Effector memory CD4-positive, alpha-beta T cell (primary cell): ENCODE results near the gene TSC22D2.

Experiments used
- DNase-seq, 3 donors: peaks; one replicate each; pipeline ENCODE4 v3.0.0-alpha.2; 2020
- H3K27ac ChIP-seq: 2 replicates; pipeline ENCODE4 v1.7.0; 2013; ENCODE audit warnings: mild to moderate bottlenecking, low read length, moderate library complexity; ENCODE audit not compliant: insufficient read depth, poor library complexity, severe bottlenecking
- H3K27me3 ChIP-seq: replicated peaks from 2 replicates; pipeline ENCODE4 v1.7.0; 2013; ENCODE audit warnings: mild to moderate bottlenecking, low read length; ENCODE audit not compliant: insufficient read depth, control insufficient read depth, poor library complexity, severe bottlenecking
- H3K36me3 ChIP-seq: 2 replicates; pipeline ENCODE4 v1.7.0; 2013; ENCODE audit warnings: mild to moderate bottlenecking, low read length, moderate library complexity; ENCODE audit not compliant: control insufficient read depth, insufficient read depth
- H3K4me1 ChIP-seq: 2 replicates; pipeline ENCODE4 v1.7.0; 2013; ENCODE audit warnings: low read length, mild to moderate bottlenecking; ENCODE audit not compliant: control insufficient read depth, insufficient read depth, poor library complexity, severe bottlenecking
- H3K4me3 ChIP-seq: 2 replicates; pipeline ENCODE4 v1.7.0; 2013; ENCODE audit warnings: low read length, low read depth, mild to moderate bottlenecking; ENCODE audit not compliant: insufficient read depth, poor library complexity, severe bottlenecking
- H3K9me3 ChIP-seq: 2 replicates; pipeline ENCODE4 v1.7.0; 2013; ENCODE audit warnings: mild to moderate bottlenecking, low read length, moderate library complexity; ENCODE audit not compliant: control insufficient read depth

The TSC22D2 gene

GRCh38 chr3:150422907-150423306 is 14.8 kb downstream of the TSC22D2 start:
- DNase-seq: no peak
- peaks cover 4% of the 10 kb centered on the region for H3K4me1 ChIP-seq
- no peaks in the 10 kb centered on the region for H3K27me3 ChIP-seq
- H3K27ac ChIP-seq: no peak overlapping the region
- no peak overlapping the region for H3K4me3 ChIP-seq
- H3K36me3 ChIP-seq: peaks cover 4% of the 10 kb centered on the region
- no peaks in the 10 kb centered on the region for H3K9me3 ChIP-seq

- Histone ChIP-seq H3K36me3 (no peaks in the 10 kb centered on the region), H3K9me3 (no peaks in the 10 kb centered on the region), H3K27ac (no peak overlapping the region), H3K4me3 (no peak overlapping the region), H3K27me3 (no peaks in the 10 kb centered on the region), H3K4me1 (peaks cover 4% of the 10 kb centered on the region)
- no peak for DNase-seq
Observed at GRCh38 chr3:150423761-150424160, 15.7 kb downstream of the TSC22D2 start.

- no peak for DNase-seq
- H3K36me3 ChIP-seq: no peaks in the 10 kb centered on the region
- no peak overlapping the region for H3K4me3 ChIP-seq
- no peaks in the 10 kb centered on the region for H3K9me3 ChIP-seq
- H3K4me1 ChIP-seq: peaks cover 4% of the 10 kb centered on the region
- no peak overlapping the region for H3K27ac ChIP-seq
- H3K27me3 ChIP-seq: no peaks in the 10 kb centered on the region
Observed at GRCh38 chr3:150426292-150426691, 18.2 kb downstream of the TSC22D2 start.

GRCh38 chr3:150428562-150428961 is 20.5 kb downstream of the TSC22D2 start:
- no peaks in the 10 kb centered on the region for H3K27me3 ChIP-seq
- H3K4me1 ChIP-seq: no peaks in the 10 kb centered on the region
- no peak overlapping the region for H3K4me3 ChIP-seq
- no peaks in the 10 kb centered on the region for H3K36me3 ChIP-seq
- no peak overlapping the region for H3K27ac ChIP-seq
- no peak for DNase-seq
- no peaks in the 10 kb centered on the region for H3K9me3 ChIP-seq

GRCh38 chr3:150429767-150430671 is 21.9 kb downstream of the TSC22D2 start:
- Histone ChIP-seq H3K4me3 (no peak overlapping the region), H3K9me3 (no peaks in the 10 kb centered on the region), H3K36me3 (no peaks in the 10 kb centered on the region), H3K4me1 (no peaks in the 10 kb centered on the region), H3K27ac (no peak overlapping the region), H3K27me3 (no peaks in the 10 kb centered on the region)
- no peak for DNase-seq

- no peak overlapping the region for H3K27ac ChIP-seq
- DNase-seq: no peak
- H3K9me3 ChIP-seq: no peaks in the 10 kb centered on the region
- H3K27me3 ChIP-seq: no peaks in the 10 kb centered on the region
- H3K4me3 ChIP-seq: no peak overlapping the region
- no peaks in the 10 kb centered on the region for H3K4me1 ChIP-seq
- no peaks in the 10 kb centered on the region for H3K36me3 ChIP-seq
Observed at GRCh38 chr3:150433347-150433746, 25.2 kb downstream of the TSC22D2 start.

GRCh38 chr3:150434234-150434633 is 26.1 kb downstream of the TSC22D2 start:
- Histone ChIP-seq H3K4me3 (no peak overlapping the region), H3K27me3 (no peaks in the 10 kb centered on the region), H3K4me1 (no peaks in the 10 kb centered on the region), H3K36me3 (no peaks in the 10 kb centered on the region), H3K27ac (no peak overlapping the region), H3K9me3 (no peaks in the 10 kb centered on the region)
- no peak for DNase-seq

GRCh38 chr3:150436161-150436560 is 28.1 kb downstream of the TSC22D2 start:
- Histone ChIP-seq H3K27me3 (no peaks in the 10 kb centered on the region), H3K4me3 (no peak overlapping the region), H3K27ac (no peak overlapping the region), H3K4me1 (no peaks in the 10 kb centered on the region), H3K9me3 (no peaks in the 10 kb centered on the region), H3K36me3 (no peaks in the 10 kb centered on the region)
- DNase-seq: no peak

GRCh38 chr3:150439657-150440056 is 31.6 kb downstream of the TSC22D2 start:
- no peaks in the 10 kb centered on the region for H3K36me3 ChIP-seq
- no peaks in the 10 kb centered on the region for H3K4me1 ChIP-seq
- no peak overlapping the region for H3K27ac ChIP-seq
- H3K27me3 ChIP-seq: no peaks in the 10 kb centered on the region
- H3K9me3 ChIP-seq: no peaks in the 10 kb centered on the region
- DNase-seq: no peak
- H3K4me3 ChIP-seq: no peak overlapping the region

GRCh38 chr3:150443331-150443741 is 35.2 kb downstream of the TSC22D2 start:
- H3K36me3 ChIP-seq: no peaks in the 10 kb centered on the region
- no peaks in the 10 kb centered on the region for H3K9me3 ChIP-seq
- no peak for DNase-seq
- no peak overlapping the region for H3K27ac ChIP-seq
- no peaks in the 10 kb centered on the region for H3K27me3 ChIP-seq
- H3K4me1 ChIP-seq: no peaks in the 10 kb centered on the region
- no peak overlapping the region for H3K4me3 ChIP-seq
